SK-N-SH (cell line): ENCODE measurements around the gene PCGF2. TPM values are rescaled to one million over a fixed set of nuclear protein-coding genes. Genes with fewer than 3 reads are reported as not detected.

ENCODE experiments used
- CTCF ChIA-PET: fragments of 300-600, 350-600 bp; formaldehyde crosslinking; extraction: SDS; loops from one replicate; lab custom pipeline; 2021; lab: Yijun Ruan, JAX
- POLR2A ChIA-PET: fragments of 350-600 bp; sonication (Branson Sonifier 250); formaldehyde crosslinking; extraction: SDS; loops from one replicate; lab custom pipeline; 2020; ENCODE audit warnings: antibody characterized with exemption, inconsistent platforms; lab: Yijun Ruan, JAX
- DNase-seq: peaks from one replicate; pipeline ENCODE4 v3.0.0; 2012
- H2AFZ ChIP-seq: fragments of 200-600 bp; sonication (generic); 2 replicates; pipeline ENCODE4 v1.8.1; 2016; ENCODE audit warnings: antibody characterized with exemption, mild to moderate bottlenecking, low read depth
- H3F3A ChIP-seq: fragments of 200-600 bp; sonication (generic); replicated peaks from 2 replicates; pipeline ENCODE3; 2016; ENCODE audit warnings: antibody characterized with exemption, mild to moderate bottlenecking; ENCODE audit not compliant: insufficient read depth
- H3K27ac ChIP-seq, 2 experiments: fragments of 200-500 bp in 1 of 2; fragments of 200-600 bp in 1 of 2; sonication (Bioruptor generic) in 1 of 2; sonication (generic), shearing (Covaris generic) in 1 of 2; 2 replicates each; pipeline versions ENCODE4 v1.5.1 to v1.6.1; 2014 to 2016; ENCODE audit warnings: low read depth in 2 of 2, inconsistent platforms in 1 of 2, low read length in 1 of 2, mild to moderate bottlenecking in 1 of 2, mixed read lengths in 1 of 2
- H3K27me3 ChIP-seq: fragments of 200-600 bp; sonication (generic), shearing (Covaris generic); 2 replicates; pipeline ENCODE4 v1.6.1; 2016; ENCODE audit warnings: mixed run types; ENCODE audit not compliant: insufficient read depth
- H3K36me3 ChIP-seq, 2 experiments: fragments of 200-500 bp in 1 of 2; fragments of 200-600 bp in 1 of 2; sonication (Bioruptor generic) in 1 of 2; sonication (generic) in 1 of 2; replicated peaks in 1 of 2; 2 replicates each; pipeline versions ENCODE3 to v1.5.1; 2014 to 2016; ENCODE audit warnings: low read length in 1 of 2, mild to moderate bottlenecking in 1 of 2; ENCODE audit not compliant: insufficient read depth in 2 of 2, control insufficient read depth in 1 of 2
- H3K4me1 ChIP-seq, 2 experiments: fragments of 200-500 bp in 1 of 2; fragments of 200-600 bp in 1 of 2; sonication (Bioruptor generic) in 1 of 2; sonication (generic), shearing (Covaris generic) in 1 of 2; 2 replicates each; pipeline versions ENCODE4 v1.5.1 to v1.6.1; 2014 to 2016; ENCODE audit warnings: low read depth in 1 of 2, low read length in 1 of 2, mixed run types in 1 of 2; ENCODE audit not compliant: insufficient read depth in 2 of 2, control insufficient read depth in 1 of 2
- H3K4me2 ChIP-seq: fragments of 200-600 bp; sonication (generic), shearing (Covaris generic); 2 replicates; pipeline ENCODE4 v1.6.1; 2017; ENCODE audit warnings: mixed run types
- H3K4me3 ChIP-seq, 2 experiments: fragments of 200-500 bp in 1 of 2; fragments of 200-600 bp in 1 of 2; sonication (Bioruptor generic) in 1 of 2; sonication (generic), shearing (Covaris generic) in 1 of 2; 2 replicates each; pipeline versions ENCODE4 v1.5.1 to v1.8.1; 2014 to 2016; ENCODE audit warnings: low read depth in 2 of 2, inconsistent platforms in 1 of 2, low read length in 1 of 2, mild to moderate bottlenecking in 1 of 2, mixed read lengths in 1 of 2, moderate library complexity in 1 of 2
- H3K79me2 ChIP-seq: fragments of 200-600 bp; sonication (generic); 2 replicates; pipeline ENCODE4 v1.8.1; 2017; ENCODE audit warnings: mild to moderate bottlenecking; ENCODE audit not compliant: insufficient read depth
- H3K9ac ChIP-seq: fragments of 200-600 bp; sonication (generic); 2 replicates; pipeline ENCODE4 v1.6.1; 2017; ENCODE audit warnings: mixed run types
- H3K9me2 ChIP-seq: fragments of 200-600 bp; sonication (generic); 2 replicates; pipeline ENCODE4 v1.6.1; 2017; ENCODE audit warnings: mixed run types
- H3K9me3 ChIP-seq: fragments of 200-600 bp; sonication (generic); 2 replicates; pipeline ENCODE4 v1.6.1; 2017; ENCODE audit warnings: mixed run types, mild to moderate bottlenecking, moderate library complexity
- H4K20me1 ChIP-seq: fragments of 200-600 bp; sonication (generic); 2 replicates; pipeline ENCODE4 v1.6.1; 2017; ENCODE audit warnings: mild to moderate bottlenecking, mixed run types; ENCODE audit not compliant: insufficient read depth
- ELF1 ChIP-seq: IDR thresholded peaks from 2 replicates; pipeline ENCODE4 v1.4.0; 2012
- EZH2phosphoT487 ChIP-seq: fragments of 200-600 bp; sonication (generic); IDR thresholded peaks from 2 replicates; pipeline ENCODE4 v1.6.1; 2017; ENCODE audit warnings: low read depth, mixed run types, mild to moderate bottlenecking, antibody characterized with exemption, moderate library complexity, borderline replicate concordance
- FOSL2 ChIP-seq: IDR thresholded peaks from 2 replicates; pipeline ENCODE4 v1.4.0; 2012; ENCODE audit warnings: low read depth, mild to moderate bottlenecking, moderate library complexity, borderline replicate concordance
- JUND ChIP-seq: IDR thresholded peaks from 2 replicates; pipeline ENCODE4 v1.4.0; 2012
- MEF2A ChIP-seq: IDR thresholded peaks from 2 replicates; pipeline ENCODE4 v1.4.0; 2012; ENCODE audit warnings: low read depth, borderline replicate concordance
- NFIC ChIP-seq: IDR thresholded peaks from 2 replicates; pipeline ENCODE4 v1.4.0; 2012; ENCODE audit warnings: borderline replicate concordance
- NRF1 ChIP-seq: IDR thresholded peaks from 2 replicates; pipeline ENCODE4 v1.6.1; 2012; ENCODE audit warnings: low read depth, mild to moderate bottlenecking, low read length
- POLR2AphosphoS5 ChIP-seq: IDR thresholded peaks from 2 replicates; pipeline ENCODE4 v1.6.1; 2012; ENCODE audit warnings: low read depth, low read length
- RCOR1 ChIP-seq: fragments of 150-350 bp; IDR thresholded peaks from 2 replicates; pipeline ENCODE4 v1.6.1; 2017; ENCODE audit warnings: antibody characterized with exemption, low read length
- RXRA ChIP-seq: IDR thresholded peaks from 2 replicates; pipeline ENCODE4 v1.4.0; 2012; ENCODE audit warnings: low read depth, mild to moderate bottlenecking, borderline replicate concordance
- SIN3A ChIP-seq: IDR thresholded peaks from 2 replicates; pipeline ENCODE4 v1.6.1; 2012; ENCODE audit warnings: low read depth, mild to moderate bottlenecking, low read length, moderate library complexity, borderline replicate concordance
- TAF1 ChIP-seq: IDR thresholded peaks from 2 replicates; pipeline ENCODE4 v1.6.1; 2012; ENCODE audit warnings: low read depth, mild to moderate bottlenecking, low read length, moderate library complexity, borderline replicate concordance
- TCF12 ChIP-seq: IDR thresholded peaks from 2 replicates; pipeline ENCODE4 v1.4.0; 2012
- WGBS: methylation state at CpG from one replicate; pipeline ENCODE4 v1.1.6; 2017; ENCODE audit warnings: low lambda C conversion rate; 5-methylcytosine and 5-hydroxymethylcytosine counted together
- polyA plus RNA-seq, 3 experiments: library from polyadenylated mRNA; depleted of rRNA; stranded (reverse); fragments of >200 nt; gene quantifications; 2 replicates each; pipeline ENCODE4 v1.2.3, GENCODE V29; 2012
- TF ChIP-seq, protein P1 (sequence below): fragments of 150-350 bp; IDR thresholded peaks from 2 replicates; pipeline ENCODE4 v1.6.1; 2017; ENCODE audit warnings: antibody characterized with exemption, low read length, low read depth, borderline replicate concordance
- TF ChIP-seq, protein P2 (sequence below): fragments of 150-350 bp; IDR thresholded peaks from 2 replicates; pipeline ENCODE4 v1.6.1; 2016; ENCODE audit warnings: mild to moderate bottlenecking, low read depth, low read length
- TF ChIP-seq, protein P3 (sequence below): IDR thresholded peaks from 2 replicates; pipeline ENCODE4 v1.4.0; 2012; ENCODE audit warnings: low read depth, borderline replicate concordance
- TF ChIP-seq, protein P4 (sequence below): IDR thresholded peaks from 2 replicates; pipeline ENCODE4 v1.4.0; 2012; ENCODE audit warnings: low read depth, borderline replicate concordance
- TF ChIP-seq, protein P5 (sequence below): IDR thresholded peaks from 2 replicates; pipeline ENCODE4; 2012
- TF ChIP-seq, protein P6 (sequence below): fragments of 200-600 bp; sonication (generic); IDR thresholded peaks from 2 replicates; pipeline ENCODE4 v1.6.1; 2017; ENCODE audit warnings: antibody characterized with exemption, mild to moderate bottlenecking, moderate library complexity

Gene PCGF2
- polyA plus RNA-seq, 1 of the 3 experiments (the other 2 are of a cell fraction) = 39.8 TPM

DNA sequence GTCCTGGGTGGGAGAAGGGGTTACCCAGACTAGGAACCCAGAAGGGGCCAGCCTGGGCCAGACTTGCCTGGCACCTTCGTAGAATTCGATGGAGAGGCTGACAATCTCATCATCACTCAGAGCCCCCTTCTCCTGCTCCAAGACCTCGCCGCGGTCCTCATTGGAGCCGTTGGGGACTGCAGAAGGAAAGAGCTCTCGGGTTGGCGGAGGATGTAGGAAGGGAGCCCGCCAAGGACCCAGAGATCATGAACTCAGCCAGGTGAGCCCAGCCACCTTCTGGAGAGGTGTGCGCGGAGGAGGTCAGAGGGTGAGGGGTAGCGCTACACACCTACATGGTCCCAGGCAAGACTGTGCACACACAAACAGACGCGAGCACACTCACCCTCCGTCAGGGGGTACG is 9.4 kb downstream of the PCGF2 start:
- Histone ChIP-seq H3K9me3 (no peaks in the 10 kb centered on the region), H3K4me3 (no peak overlapping the region), H3K36me3 (peaks cover 9 to 42% of the 10 kb centered on the region in 2 experiments), H3K4me2 (no peak overlapping the region), H3K4me1 (peaks cover 8 to 60% of the 10 kb centered on the region in 2 experiments; a peak in 2 of 4 replicates), H3K27me3 (no peaks in the 10 kb centered on the region), H4K20me1 (peaks cover 65% of the 10 kb centered on the region), H3K27ac (no peak overlapping the region; a peak in 1 of 4 replicates), H3K9me2 (no peaks in the 10 kb centered on the region), H3K9ac (no peak overlapping the region), H3F3A (peaks cover 27% of the 10 kb centered on the region), H3K79me2 (peaks cover 53% of the 10 kb centered on the region), H2AFZ (no peak overlapping the region)
- TF ChIP-seq ELF1 = no peak
- TF ChIP-seq RCOR1 = no peak
- TF ChIP-seq FOSL2 = no peak
- TF ChIP-seq MEF2A = no peak
- TF ChIP-seq RXRA = no peak
- no peak for TF ChIP-seq TCF12
- TF ChIP-seq NFIC = no peak
- TF ChIP-seq, protein P1, sequence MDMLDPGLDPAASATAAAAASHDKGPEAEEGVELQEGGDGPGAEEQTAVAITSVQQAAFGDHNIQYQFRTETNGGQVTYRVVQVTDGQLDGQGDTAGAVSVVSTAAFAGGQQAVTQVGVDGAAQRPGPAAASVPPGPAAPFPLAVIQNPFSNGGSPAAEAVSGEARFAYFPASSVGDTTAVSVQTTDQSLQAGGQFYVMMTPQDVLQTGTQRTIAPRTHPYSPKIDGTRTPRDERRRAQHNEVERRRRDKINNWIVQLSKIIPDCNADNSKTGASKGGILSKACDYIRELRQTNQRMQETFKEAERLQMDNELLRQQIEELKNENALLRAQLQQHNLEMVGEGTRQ = no peak
- no peak for TF ChIP-seq TAF1
- ChIA-PET CTCF (interaction anchor here (1.7 to 2.0 kb wide), 2 partner anchors 10 to 132 kb away, joined by 4 to 6 read pairs; no protein-coding TSS in a partner anchor), POLR2A (no interaction called here)
- over 99% methylated on average over 15 of the region's 16 CpGs for WGBS
- no peak for DNase-seq

DNA sequence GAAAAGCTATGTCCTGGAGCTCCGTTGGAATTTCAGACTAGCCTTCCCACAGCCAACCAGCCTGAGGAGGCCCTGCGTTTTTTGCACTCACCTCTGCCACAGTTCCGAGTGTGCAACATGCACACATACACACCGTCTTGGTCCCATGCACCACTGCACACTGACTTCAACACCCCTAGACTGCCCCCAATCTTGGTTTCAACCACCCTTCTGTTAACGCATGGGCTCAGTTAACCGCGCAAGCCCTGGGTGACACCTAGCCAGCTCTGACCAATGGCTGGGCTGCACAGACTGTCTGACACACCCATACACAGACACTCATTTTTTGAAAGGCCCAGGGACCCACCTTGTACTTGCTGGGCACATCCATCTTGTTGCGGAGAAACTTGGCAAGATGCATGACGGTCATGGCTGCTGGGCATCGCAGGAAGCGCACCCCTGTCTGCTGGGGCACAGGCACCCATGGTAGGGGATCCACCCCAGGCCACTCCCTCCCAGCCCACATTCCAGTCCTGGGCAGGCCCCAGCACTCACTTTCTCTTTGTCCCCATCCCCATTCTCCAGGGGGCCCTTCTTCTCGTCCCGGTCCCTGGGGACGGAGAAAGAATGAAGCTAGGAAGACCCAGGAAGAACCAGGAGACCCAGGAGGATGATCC is 10.0 kb downstream of the PCGF2 start:
- POLR2A ChIA-PET = no interaction called here
- TF ChIP-seq NRF1 (no peak), FOSL2 (no peak), NFIC (no peak), JUND (no peak), POLR2AphosphoS5 (no peak), EZH2phosphoT487 (no peak), SIN3A (no peak), ELF1 (no peak)
- TF ChIP-seq, protein P2, sequence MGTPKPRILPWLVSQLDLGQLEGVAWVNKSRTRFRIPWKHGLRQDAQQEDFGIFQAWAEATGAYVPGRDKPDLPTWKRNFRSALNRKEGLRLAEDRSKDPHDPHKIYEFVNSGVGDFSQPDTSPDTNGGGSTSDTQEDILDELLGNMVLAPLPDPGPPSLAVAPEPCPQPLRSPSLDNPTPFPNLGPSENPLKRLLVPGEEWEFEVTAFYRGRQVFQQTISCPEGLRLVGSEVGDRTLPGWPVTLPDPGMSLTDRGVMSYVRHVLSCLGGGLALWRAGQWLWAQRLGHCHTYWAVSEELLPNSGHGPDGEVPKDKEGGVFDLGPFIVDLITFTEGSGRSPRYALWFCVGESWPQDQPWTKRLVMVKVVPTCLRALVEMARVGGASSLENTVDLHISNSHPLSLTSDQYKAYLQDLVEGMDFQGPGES = no peak
- TF ChIP-seq, protein P3, sequence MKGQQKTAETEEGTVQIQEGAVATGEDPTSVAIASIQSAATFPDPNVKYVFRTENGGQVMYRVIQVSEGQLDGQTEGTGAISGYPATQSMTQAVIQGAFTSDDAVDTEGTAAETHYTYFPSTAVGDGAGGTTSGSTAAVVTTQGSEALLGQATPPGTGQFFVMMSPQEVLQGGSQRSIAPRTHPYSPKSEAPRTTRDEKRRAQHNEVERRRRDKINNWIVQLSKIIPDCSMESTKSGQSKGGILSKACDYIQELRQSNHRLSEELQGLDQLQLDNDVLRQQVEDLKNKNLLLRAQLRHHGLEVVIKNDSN = no peak
- TF ChIP-seq, protein P4, sequence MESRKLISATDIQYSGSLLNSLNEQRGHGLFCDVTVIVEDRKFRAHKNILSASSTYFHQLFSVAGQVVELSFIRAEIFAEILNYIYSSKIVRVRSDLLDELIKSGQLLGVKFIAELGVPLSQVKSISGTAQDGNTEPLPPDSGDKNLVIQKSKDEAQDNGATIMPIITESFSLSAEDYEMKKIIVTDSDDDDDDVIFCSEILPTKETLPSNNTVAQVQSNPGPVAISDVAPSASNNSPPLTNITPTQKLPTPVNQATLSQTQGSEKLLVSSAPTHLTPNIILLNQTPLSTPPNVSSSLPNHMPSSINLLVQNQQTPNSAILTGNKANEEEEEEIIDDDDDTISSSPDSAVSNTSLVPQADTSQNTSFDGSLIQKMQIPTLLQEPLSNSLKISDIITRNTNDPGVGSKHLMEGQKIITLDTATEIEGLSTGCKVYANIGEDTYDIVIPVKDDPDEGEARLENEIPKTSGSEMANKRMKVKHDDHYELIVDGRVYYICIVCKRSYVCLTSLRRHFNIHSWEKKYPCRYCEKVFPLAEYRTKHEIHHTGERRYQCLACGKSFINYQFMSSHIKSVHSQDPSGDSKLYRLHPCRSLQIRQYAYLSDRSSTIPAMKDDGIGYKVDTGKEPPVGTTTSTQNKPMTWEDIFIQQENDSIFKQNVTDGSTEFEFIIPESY = no peak
- TF ChIP-seq, protein P5, sequence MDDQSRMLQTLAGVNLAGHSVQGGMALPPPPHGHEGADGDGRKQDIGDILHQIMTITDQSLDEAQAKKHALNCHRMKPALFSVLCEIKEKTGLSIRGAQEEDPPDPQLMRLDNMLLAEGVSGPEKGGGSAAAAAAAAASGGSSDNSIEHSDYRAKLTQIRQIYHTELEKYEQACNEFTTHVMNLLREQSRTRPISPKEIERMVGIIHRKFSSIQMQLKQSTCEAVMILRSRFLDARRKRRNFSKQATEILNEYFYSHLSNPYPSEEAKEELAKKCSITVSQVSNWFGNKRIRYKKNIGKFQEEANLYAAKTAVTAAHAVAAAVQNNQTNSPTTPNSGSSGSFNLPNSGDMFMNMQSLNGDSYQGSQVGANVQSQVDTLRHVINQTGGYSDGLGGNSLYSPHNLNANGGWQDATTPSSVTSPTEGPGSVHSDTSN = no peak
- TF ChIP-seq, protein P6, sequence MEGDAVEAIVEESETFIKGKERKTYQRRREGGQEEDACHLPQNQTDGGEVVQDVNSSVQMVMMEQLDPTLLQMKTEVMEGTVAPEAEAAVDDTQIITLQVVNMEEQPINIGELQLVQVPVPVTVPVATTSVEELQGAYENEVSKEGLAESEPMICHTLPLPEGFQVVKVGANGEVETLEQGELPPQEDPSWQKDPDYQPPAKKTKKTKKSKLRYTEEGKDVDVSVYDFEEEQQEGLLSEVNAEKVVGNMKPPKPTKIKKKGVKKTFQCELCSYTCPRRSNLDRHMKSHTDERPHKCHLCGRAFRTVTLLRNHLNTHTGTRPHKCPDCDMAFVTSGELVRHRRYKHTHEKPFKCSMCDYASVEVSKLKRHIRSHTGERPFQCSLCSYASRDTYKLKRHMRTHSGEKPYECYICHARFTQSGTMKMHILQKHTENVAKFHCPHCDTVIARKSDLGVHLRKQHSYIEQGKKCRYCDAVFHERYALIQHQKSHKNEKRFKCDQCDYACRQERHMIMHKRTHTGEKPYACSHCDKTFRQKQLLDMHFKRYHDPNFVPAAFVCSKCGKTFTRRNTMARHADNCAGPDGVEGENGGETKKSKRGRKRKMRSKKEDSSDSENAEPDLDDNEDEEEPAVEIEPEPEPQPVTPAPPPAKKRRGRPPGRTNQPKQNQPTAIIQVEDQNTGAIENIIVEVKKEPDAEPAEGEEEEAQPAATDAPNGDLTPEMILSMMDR = no peak

More for the DNA sequence above, 10.0 kb downstream of the PCGF2 start:
- Histone ChIP-seq H3F3A (peaks cover 26% of the 10 kb centered on the region), H3K36me3 (peaks cover 15 to 47% of the 10 kb centered on the region in 2 experiments), H2AFZ (no peak overlapping the region), H3K4me1 (peaks cover 8 to 60% of the 10 kb centered on the region in 2 experiments; a peak in 2 of 4 replicates), H3K27me3 (no peaks in the 10 kb centered on the region), H3K4me3 (no peak overlapping the region), H3K9me3 (no peaks in the 10 kb centered on the region), H3K9ac (no peak overlapping the region), H3K79me2 (peaks cover 53% of the 10 kb centered on the region), H3K4me2 (no peak overlapping the region), H3K9me2 (no peaks in the 10 kb centered on the region), H4K20me1 (peaks cover 61% of the 10 kb centered on the region), H3K27ac (no peak overlapping the region)
- WGBS = 94% methylated on average over 13 of the region's 14 CpGs
- no peak for DNase-seq
- CTCF ChIA-PET = interaction anchor here (1.2 to 2.0 kb wide), 2 partner anchors 9 to 15 kb away, joined by 4 to 6 read pairs; no protein-coding TSS in a partner anchor
